Measurements from ENCODE around the gene GDF15. TPM values are rescaled to one million over a fixed set of nuclear protein-coding genes. Genes with fewer than 3 reads are reported as not detected.

GDF15 gene
- total RNA-seq, 4 donors from 2014 or later, result 1.4 to 2.7 TPM; not detected in 2

DNA sequence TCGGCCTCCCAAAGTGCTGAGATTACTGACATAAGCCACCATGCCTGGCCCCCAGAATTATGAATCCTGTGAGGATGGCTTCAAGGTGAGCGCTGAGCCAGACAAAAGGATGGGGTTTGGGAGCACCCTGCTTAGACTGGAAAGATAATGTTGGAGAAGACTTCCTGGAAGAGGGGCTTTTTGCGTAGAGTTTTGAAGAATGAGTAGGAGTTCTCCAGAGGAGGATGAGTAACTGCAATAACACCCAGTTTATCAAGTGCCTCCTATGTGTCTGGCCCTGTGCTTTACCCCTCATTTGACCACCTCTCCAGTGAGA is 641 bp upstream of the GDF15 start:
- TF ChIP-seq, protein P1, sequence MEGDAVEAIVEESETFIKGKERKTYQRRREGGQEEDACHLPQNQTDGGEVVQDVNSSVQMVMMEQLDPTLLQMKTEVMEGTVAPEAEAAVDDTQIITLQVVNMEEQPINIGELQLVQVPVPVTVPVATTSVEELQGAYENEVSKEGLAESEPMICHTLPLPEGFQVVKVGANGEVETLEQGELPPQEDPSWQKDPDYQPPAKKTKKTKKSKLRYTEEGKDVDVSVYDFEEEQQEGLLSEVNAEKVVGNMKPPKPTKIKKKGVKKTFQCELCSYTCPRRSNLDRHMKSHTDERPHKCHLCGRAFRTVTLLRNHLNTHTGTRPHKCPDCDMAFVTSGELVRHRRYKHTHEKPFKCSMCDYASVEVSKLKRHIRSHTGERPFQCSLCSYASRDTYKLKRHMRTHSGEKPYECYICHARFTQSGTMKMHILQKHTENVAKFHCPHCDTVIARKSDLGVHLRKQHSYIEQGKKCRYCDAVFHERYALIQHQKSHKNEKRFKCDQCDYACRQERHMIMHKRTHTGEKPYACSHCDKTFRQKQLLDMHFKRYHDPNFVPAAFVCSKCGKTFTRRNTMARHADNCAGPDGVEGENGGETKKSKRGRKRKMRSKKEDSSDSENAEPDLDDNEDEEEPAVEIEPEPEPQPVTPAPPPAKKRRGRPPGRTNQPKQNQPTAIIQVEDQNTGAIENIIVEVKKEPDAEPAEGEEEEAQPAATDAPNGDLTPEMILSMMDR (IDR thresholded peaks at IDR 0.05 in 4 of 5, conservative IDR thresholded peaks at IDR 0.05 in 1 of 5), result no peak
- TF ChIP-seq POLR2A (IDR thresholded peaks at IDR 0.05), result no peak

DNA sequence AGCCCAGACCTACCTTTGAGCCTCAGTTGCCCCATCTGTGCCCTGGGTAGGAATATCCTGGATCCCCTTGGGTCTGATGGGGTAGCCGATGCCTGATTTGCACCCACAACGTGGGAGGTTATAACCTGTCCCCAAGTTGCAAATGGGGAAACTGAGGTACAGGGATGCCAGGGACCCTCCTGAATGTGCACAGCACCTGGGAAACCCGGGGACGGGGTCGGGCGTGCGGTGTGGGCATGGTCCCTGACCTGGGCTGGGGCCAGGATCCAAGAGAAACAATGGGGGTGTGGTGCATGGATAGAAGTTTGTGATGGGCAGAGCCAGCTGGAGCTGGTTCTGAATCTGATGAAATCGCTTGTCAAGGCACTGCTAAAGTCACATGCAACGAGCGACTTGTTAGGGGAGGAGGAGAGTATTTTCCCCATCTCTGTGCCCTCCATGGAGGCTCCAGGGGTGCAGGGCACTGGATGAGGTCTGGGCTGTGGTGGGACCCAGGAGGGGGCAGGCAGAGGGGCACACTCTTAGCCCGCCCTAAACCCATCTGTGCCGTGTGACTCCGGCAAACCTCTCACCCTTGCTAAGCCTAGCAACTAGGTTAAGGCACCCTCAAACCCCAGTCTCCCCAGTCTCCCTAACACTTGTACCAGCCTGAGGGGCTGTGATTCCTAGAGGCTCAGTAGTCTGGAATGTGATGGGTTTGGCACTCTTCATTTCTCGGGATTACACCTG is 749 bp downstream of the GDF15 start:
- ATAC-seq, result no peak
- H3K9me3 ChIP-seq, result no peaks in the 10 kb centered on the region
- peak overlapping the region in 1 of 4 donors; percentile 2 for H3K27ac ChIP-seq
- no peak for DNase-seq
- peaks cover 0 to 11% (median 0%) of the 10 kb centered on the region in 3 donors for H3K27me3 ChIP-seq
- TF ChIP-seq, protein P1 (IDR thresholded peaks at IDR 0.05 in 4 of 5, conservative IDR thresholded peaks at IDR 0.05 in 1 of 5), result no peak
- TF ChIP-seq POLR2A (IDR thresholded peaks at IDR 0.05), result no peak
- intact Hi-C loops (cut with DNase I; ENCODE audit: low total_unique reads) (no loop called here), in situ Hi-C loops (cut with MboI; ENCODE audit: low sequenced_read_pairs in 4 of 4) (no loop called here)
- no peaks in the 10 kb centered on the region for H3K36me3 ChIP-seq
- peak overlapping the region in 1 of 4 donors; percentile 13 for H3K4me3 ChIP-seq
- H3K4me1 ChIP-seq, result peaks cover 0 to 9% of the 10 kb centered on the region in 2 donors

More for the DNA sequence above, 641 bp upstream of the GDF15 start:
- intact Hi-C loops (cut with DNase I; ENCODE audit: low total_unique reads), result no loop called here
- H3K27me3 ChIP-seq, result peaks cover 0 to 11% (median 0%) of the 10 kb centered on the region in 3 donors
- in situ Hi-C loops (cut with MboI; ENCODE audit: low sequenced_read_pairs in 4 of 4), result no loop called here
- H3K36me3 ChIP-seq, result no peaks in the 10 kb centered on the region
- DNase-seq (no peak), ATAC-seq (no peak)
- no peak overlapping the region for H3K27ac ChIP-seq
- peaks cover 5 to 14% of the 10 kb centered on the region in 2 donors for H3K4me1 ChIP-seq
- H3K4me3 ChIP-seq, result no peak overlapping the region
- no peaks in the 10 kb centered on the region for H3K9me3 ChIP-seq

DNA sequence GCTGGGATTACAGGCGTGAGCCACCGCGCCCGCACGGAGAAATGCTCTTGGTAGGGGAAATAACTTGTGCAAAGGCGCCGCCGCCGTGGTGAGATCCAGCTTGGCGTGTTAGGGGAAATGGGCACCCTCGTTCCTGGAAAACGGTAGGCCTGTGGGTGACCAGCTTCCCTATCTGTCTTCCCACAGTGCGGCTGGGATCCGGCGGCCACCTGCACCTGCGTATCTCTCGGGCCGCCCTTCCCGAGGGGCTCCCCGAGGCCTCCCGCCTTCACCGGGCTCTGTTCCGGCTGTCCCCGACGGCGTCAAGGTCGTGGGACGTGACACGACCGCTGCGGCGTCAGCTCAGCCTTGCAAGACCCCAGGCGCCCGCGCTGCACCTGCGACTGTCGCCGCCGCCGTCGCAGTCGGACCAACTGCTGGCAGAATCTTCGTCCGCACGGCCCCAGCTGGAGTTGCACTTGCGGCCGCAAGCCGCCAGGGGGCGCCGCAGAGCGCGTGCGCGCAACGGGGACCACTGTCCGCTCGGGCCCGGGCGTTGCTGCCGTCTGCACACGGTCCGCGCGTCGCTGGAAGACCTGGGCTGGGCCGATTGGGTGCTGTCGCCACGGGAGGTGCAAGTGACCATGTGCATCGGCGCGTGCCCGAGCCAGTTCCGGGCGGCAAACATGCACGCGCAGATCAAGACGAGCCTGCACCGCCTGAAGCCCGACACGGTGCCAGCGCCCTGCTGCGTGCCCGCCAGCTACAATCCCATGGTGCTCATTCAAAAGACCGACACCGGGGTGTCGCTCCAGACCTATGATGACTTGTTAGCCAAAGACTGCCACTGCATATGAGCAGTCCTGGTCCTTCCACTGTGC is 2.4 kb downstream of the GDF15 start:
- Histone ChIP-seq H3K9me3 (no peaks in the 10 kb centered on the region), H3K36me3 (no peaks in the 10 kb centered on the region), H3K27me3 (peaks cover 0 to 11% (median 0%) of the 10 kb centered on the region in 3 donors), H3K4me1 (peaks cover 0 to 9% of the 10 kb centered on the region in 2 donors), H3K27ac (peak overlapping the region; percentile 42 to 54 (median 49)), H3K4me3 (peak overlapping the region; percentile 37 to 50 (median 48))
- TF ChIP-seq POLR2A (IDR thresholded peaks at IDR 0.05), result peak in 1 of 2 donors; percentile 15
- TF ChIP-seq, protein P1 (IDR thresholded peaks at IDR 0.05 in 4 of 5, conservative IDR thresholded peaks at IDR 0.05 in 1 of 5), result peak; percentile 96 to 100 (median 99)
- intact Hi-C loops (cut with DNase I; ENCODE audit: low total_unique reads) (loop anchor here (1.0 kb wide), 1 partner anchor 22 kb away; no protein-coding TSS in a partner anchor), in situ Hi-C loops (cut with MboI; ENCODE audit: low sequenced_read_pairs in 4 of 4) (no loop called here)
- DNase-seq (peak; percentile 49 to 74), ATAC-seq (peak; percentile 77 to 86)

DNA sequence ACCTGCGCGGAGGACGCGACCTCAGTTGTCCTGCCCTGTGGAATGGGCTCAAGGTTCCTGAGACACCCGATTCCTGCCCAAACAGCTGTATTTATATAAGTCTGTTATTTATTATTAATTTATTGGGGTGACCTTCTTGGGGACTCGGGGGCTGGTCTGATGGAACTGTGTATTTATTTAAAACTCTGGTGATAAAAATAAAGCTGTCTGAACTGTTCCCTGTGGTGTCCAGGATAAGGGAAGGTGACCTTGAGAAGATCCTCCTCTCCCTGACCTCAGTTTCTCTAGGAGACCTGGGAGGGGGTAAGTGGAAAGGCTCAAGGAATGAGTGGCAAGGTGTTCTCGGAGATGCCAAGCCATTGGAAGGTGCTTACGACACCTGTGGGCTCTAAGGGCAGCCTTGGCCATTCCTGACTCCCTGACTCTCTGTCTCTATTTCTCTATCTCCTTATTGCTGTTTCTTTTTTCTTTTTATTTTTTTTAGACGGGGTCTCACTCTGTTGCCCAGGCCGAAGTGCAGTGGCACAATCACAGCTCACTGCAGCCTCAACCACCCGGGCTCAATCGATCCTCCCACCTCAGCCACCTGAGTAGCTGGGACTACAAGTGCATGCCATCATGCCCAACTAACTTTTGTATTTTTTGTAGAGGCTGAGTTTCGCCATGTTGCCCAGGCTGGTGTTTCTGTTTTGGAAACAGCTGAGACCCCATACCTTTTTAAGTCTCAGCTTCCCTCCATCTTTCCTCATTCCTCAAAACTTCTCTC is 3.2 kb downstream of the GDF15 start:
- no peak for DNase-seq
- no peak for TF ChIP-seq POLR2A (IDR thresholded peaks at IDR 0.05)
- TF ChIP-seq, protein P1 (IDR thresholded peaks at IDR 0.05 in 4 of 5, conservative IDR thresholded peaks at IDR 0.05 in 1 of 5), result no peak
- ATAC-seq, result no peak
- peak overlapping the region in 3 of 4 donors; percentile 25 to 47 (median 36) for H3K27ac ChIP-seq
- H3K4me1 ChIP-seq, result peaks cover 0 to 9% of the 10 kb centered on the region in 2 donors
- H3K9me3 ChIP-seq, result no peaks in the 10 kb centered on the region
- H3K27me3 ChIP-seq, result peaks cover 0 to 11% (median 0%) of the 10 kb centered on the region in 3 donors
- intact Hi-C loops (cut with DNase I; ENCODE audit: low total_unique reads) (loop anchor here (1.0 kb wide), 1 partner anchor 21 kb away; no protein-coding TSS in a partner anchor), in situ Hi-C loops (cut with MboI; ENCODE audit: low sequenced_read_pairs in 4 of 4) (no loop called here)
- no peaks in the 10 kb centered on the region for H3K36me3 ChIP-seq
- H3K4me3 ChIP-seq, result peak overlapping the region; percentile 37 to 50 (median 48)
